Gastrocnemius medialis (tissue), 4 donors: ENCODE results near the gene OR2T33.

Experiments
- CTCF ChIP-seq, 5 experiments: fragments of 450-650 bp in 3 of 5; fragments of 200-600 bp in 2 of 5; sonication (generic) in 2 of 5; IDR thresholded peaks in 4 of 5; conservative IDR thresholded peaks in 1 of 5; 1 replicate in 4 of 5; 2 replicates in 1 of 5; pipeline ENCODE4 v1.5.1; 2016 to 2019; ENCODE audit warnings: antibody characterized with exemption in 5 of 5, mild to moderate bottlenecking in 3 of 5, moderate library complexity in 3 of 5
- POLR2A ChIP-seq, 2 donors: fragments of 450-650 bp; IDR thresholded peaks; one replicate each; pipeline ENCODE4 v1.6.1; 2017; ENCODE audit warnings: antibody characterized with exemption in 2 of 2, mild to moderate bottlenecking in 2 of 2, moderate library complexity in 2 of 2

GRCh38 chr1:248229360-248229908, 48.3 kb downstream of the OR2T33 start:
- no peak for TF ChIP-seq CTCF (IDR thresholded peaks at IDR 0.05 in 4 of 5, conservative IDR thresholded peaks at IDR 0.05 in 1 of 5)
- no peak for TF ChIP-seq POLR2A (IDR thresholded peaks at IDR 0.05)
